Measurements from ENCODE around the gene ADH1C.
"Not testable (repeated sequence)": the region's sequence is repeated elsewhere in the genome, so short reads cannot be mapped to it uniquely, and the experiment has no call there.

ADH1C gene

DNA sequence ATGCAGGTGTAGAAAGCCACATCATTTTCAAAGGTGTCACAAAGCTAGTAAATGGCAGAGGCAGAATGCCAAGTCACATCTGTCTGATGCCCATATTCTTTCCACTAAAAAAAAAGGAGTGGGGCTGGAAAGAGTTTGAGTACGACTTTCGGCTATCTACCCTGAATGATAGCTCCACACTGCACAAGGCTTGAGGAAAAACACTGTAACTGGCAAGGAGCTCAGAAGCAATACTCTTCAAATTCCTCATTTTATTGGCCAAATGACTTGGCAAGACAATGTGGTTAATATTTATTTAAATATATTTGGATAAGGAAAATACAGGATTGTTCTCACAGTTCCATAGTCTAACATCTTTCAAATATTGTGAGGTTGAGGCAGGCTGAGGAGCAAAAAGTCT lies 5.4 kb upstream of the ADH1C start:
- no peak for DNase-seq (ENCODE audit: low read depth)

DNA sequence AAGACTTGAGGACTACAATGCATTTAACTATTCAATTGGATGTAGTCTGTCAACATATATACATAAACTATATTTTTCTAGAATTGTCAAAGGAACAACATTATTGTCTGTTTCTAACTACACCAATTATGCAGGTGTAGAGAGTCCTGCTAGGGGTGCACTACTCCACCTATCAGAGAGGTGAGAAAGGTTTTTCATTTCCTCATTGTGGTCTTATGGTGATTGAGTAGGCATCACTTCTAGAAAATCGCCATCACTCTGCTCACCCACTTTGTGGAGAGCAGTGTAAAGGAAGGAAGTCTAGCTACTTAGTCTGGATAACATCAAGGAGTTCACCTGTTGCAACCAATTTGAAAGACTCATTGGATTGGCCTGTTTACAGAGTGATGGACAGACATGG lies 4.4 kb upstream of the ADH1C start:
- DNase-seq (ENCODE audit: low read depth): no peak

DNA sequence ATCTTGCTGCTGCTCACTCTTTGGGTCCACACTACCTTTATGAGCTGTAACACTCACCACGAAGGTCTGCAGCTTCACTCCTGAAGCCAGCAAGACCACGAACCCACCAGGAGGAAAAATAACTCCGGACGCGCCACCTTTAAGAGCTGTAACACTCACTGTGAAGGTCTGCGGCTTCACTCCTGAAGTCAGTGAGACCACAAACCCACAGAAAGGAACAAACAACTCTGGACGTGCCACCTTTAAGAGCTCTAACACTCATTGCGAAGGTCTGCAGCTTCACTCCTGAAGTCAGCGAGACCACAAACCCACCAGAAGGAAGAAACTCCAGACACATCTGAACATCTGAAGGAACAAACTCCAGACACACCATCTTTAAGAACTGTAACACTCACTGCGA lies 3.6 kb upstream of the ADH1C start:
- DNase-seq (ENCODE audit: low read depth): not testable (repeated sequence)

DNA sequence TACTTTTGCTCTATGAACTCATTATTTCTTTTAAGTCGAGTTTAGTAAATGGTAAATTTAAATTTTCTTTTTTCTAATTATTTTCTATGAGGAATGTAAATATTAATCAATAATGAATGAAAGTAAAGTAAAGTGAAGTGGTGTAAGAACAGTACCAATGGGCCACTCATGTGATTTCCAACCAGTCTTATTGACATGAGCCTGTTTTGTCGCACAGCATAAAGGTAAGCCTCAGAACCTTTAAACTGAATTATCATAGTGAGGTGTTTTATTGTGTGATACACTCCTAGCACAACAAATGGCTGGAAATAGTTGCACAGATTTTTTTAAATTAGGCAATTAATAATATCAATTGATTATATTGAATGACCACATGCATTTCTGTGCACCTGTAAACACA lies 1.1 kb downstream of the ADH1C start:
- no peak for DNase-seq (ENCODE audit: low read depth)

DNA sequence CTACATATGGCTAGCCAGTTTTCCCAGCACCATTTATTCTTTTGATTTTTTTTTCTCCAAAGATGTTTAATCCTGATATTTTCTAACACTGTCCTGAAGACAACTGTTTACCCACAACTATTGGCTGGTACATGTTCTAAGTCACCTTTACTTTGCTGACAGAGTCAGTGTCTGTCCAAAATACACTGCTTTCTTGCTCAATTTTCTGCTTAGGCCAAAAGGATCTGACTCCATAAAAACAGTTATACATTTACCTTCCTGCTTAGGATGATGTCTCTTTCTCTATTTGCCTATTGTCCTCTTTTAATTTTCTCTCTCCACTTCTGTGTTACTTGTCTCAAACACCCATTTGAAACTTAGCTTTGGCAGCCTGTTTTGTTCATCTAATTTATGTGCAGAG lies 3.2 kb downstream of the ADH1C start:
- DNase-seq (ENCODE audit: low read depth): no peak

DNA sequence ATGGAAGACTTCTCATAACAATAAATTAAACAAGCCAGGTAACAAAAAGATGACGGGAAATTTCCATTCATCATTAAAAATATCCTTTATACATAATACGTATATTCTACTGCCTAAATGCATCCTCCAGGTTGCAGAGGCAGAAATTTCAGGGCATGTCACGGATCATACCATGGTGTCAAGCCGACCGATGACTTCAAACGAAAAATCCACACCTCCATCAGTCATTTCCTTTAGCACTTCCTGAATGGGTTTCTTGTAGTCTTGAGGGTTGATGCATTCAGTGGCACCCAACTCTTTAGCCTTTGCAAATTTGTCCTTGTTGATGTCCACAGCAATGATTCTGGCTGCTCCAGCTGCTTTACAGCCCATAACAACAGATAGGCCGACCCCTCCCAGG lies 9.9 kb downstream of the ADH1C start:
- not testable (repeated sequence) for DNase-seq (ENCODE audit: low read depth)

DNA sequence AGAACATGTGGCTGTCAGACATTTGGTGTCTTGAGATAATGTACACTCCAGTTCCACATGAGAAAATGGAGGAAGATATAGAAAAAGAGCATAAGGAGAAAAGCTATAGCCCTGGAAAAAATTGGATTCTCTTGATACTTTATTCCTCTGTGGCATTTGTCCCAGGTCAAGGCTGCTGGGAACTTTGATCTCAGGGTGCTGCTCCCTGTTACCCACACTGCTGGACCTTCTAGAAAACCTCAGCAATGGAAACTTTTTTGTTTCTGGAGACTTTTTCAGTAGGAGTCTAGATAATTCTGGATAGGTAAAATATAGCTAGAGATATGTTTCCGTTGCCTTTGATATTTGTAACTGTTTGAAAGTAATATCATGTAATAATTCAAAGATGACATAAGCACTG lies 11.1 kb downstream of the ADH1C start:
- DNase-seq (ENCODE audit: low read depth): no peak

DNA sequence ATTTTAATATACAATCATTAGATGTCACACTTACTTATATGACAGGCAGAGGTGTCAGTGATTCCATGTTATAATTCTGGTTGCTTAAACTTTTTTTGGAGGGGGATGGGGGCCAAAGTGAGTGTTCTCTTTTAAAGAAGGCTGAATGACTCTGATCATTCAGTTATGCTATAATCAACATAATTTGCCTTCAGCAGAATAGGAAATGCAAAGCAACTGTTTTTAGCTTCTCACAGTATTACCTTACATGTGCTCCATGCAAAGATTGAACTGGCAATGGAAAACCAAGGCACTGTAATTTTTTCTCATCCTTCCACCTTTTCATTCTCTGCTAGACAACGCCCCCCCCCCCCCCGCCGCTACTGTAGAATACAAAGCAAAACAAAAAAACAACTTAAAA lies 13.4 kb downstream of the ADH1C start:
- no peak for DNase-seq (ENCODE audit: low read depth)

DNA sequence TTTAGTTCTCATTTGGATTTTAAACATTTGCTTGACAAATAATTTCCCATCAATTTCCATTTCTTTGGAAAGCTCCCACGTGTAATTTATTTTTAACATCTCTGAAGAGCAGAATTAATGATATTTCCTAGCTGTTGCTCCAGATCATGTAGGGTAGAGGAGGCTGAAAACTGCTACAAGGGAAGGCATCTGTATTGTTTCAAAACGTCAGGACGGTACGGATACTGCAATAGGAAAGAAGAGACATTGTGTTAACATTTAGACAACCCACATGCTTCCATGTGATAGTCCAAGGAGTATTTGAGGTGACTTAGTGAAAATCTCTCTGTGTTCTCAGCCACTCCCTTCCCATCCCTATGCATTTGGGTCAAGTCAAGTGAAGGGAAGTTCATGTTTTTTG lies 16.0 kb downstream of the ADH1C start:
- DNase-seq (ENCODE audit: low read depth): no peak

DNA sequence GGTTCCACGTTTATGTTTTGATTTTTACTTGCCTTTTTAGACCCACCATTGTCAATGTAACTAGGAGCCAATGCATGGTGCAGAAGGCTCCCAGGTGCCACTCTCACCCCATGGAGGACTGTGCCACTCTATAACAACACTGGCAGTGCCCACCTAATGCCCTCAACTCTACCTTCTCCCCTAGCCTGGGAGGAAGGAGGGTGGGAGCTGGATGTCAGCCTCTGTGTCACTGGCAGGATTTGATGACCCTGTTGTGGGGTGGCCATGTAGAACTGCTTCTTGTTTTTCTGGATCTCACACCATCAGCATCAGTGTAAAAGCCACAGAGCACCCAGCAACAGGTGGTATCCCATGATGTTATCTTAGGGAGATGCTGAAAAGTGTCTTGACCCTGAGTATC lies 17.7 kb downstream of the ADH1C start:
- DNase-seq (ENCODE audit: low read depth): no peak

DNA sequence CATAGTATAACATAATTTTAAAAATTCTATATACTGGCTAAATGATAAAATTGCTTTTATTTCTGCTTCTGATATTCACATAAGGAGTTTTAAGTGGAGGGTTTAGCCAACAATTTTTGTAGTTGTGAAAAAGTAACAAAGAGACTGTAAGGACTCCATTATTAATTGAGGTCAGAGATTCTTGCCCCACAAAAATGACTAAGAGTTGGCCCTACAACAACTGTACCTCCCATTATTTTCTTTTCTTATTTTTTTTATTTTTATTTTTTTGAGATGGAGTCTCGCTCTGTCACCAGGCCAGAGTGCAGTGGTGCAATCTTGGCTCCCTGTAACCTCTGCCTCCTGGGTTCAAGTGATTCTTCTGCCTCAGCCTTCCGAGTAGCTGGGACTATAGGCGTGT lies 21.9 kb downstream of the ADH1C start:
- no peak for DNase-seq (ENCODE audit: low read depth)

DNA sequence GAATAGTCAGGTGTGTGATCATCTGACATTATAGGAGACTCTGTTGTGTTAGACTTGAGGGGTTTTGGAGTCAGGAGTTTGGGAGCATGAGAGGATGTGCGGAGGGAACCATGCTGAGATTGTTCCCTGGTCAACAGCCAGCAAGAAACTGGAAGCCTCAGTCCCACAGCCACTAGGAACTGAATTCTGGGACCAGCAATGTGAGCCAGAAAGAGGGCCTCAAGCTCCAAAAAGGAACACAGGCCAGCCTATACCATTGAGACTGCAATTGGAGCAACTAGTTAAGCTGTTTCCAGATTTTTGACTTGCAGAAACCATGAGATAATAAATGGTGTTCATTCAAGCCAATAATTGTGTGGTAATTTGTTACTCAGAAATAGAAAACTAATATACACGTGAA lies 22.7 kb downstream of the ADH1C start:
- no peak for DNase-seq (ENCODE audit: low read depth)

DNA sequence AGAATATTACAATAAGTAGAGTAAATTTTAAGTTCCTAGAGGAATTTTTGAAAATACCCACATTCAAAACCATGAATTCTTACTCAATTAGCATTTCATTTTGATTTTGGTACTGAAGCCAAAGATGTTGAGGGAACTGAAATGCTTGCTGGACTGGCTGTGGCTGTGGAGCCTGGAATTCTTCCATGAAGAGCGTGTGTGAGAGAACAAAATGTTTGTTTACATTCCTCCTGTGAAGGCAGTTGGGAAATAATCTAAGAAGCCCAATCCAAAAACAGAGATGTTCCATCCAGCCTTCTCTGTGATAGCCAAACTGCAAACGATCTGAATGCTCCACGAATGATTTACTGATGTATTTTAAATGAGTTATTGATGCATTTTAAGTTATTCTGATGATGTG lies 27.6 kb downstream of the ADH1C start:
- DNase-seq (ENCODE audit: low read depth): no peak

DNA sequence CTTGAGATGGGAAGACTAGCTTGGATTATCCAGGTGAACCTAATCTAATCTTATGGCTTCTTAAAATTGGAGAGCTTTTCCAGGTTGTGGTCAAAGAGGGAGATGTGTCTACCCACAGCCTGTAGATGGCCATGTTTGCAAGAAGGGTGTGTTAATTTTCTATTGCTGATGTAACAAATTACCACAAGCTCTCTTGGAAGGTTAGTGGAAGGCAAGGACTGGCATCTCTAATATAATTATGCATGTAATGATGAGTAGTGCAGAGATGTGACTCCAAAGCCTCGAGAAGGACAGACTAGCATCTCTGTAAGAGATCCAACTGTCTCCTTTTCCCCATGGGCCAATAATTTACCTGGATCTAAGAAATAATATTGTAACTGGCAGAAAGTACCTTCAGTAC lies 28.2 kb downstream of the ADH1C start:
- no peak for DNase-seq (ENCODE audit: low read depth)

DNA sequence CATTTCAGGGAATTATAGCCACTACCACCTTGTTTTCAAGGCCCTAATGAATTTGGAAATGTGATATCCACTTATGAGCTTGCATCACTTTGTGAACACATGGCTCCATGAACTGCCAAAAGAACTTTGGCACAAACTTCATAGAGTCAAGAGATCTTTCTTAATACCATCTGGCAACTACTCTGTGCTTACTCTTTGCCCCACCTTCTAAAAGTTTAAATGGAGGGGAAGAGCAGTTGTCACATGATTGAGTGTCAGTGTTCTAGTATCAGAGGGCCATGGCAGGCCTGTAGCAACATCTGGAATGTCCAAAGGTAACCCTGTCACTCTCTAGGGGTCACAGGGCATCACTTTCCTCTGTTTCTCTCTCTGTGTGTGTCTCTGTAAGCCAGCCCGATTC lies 28.8 kb downstream of the ADH1C start:
- DNase-seq (ENCODE audit: low read depth): no peak

DNA sequence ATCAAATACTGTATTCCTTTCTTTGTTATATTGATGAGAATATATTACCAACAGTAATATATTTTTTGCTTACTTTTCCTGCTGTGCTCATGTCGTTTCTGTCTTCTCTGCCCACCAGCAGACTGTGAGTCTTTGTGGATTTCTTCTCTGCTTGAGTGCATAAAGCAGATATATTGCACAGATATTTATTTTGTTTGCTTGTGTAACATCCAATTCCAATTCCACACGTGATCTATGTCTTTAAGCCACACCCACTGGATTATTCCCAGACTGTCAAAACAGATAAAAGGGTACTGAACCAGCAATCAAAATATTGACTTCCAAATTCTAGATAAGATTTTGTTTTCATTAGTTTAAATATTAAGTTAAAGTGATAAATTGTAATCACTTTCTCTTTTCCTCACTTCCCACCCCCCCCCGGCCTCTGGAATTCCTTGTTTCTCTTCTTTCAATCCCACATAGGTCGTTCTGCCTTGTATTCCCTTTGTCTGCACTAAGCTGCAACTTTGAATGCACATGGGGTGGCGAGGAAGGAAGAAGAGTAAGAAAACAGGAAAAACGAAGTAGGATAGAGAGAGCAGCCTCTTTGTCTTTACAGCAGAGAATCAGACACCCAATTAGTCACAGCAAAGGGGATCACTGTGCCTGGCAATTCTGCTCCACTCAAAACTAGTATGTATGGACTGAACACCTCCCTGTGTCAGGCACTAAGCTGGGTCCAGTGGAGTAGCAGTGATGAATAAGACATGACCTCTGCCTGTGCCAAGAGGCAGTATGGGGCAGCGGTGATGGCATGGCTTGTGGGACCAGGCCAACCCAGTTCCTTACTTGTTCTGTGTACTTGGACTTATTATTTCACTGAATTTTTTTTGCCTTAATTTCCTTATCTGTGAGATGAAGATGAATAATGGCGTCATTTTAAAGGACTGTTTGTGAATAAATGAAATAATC lies 31.0 kb downstream of the ADH1C start, which contains the start of gene ADH1B:
TSS of gene ADH1B (minus strand) at position 161 of the 951 bp plus-strand sequence. CDS start at position 91, 70 bp downstream.
- no peak for DNase-seq (ENCODE audit: low read depth)

DNA sequence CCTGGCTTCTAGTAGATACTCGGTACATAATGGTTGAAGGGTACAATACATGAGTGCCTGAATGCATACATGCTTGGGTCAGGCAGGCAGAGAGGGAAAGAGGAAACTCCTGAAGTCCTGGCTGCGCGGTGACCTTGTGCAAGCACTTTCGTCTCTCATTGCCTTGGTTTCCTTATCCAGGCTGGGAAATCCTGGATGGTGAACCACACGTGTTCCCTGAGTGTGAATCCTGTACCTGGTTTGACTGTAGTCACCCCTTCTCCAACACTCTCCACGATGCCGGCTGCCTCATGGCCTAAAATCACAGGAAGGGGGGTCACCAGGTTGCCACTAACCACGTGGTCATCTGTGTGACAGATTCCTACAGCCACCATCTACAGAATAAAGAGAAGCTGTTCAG lies 34.7 kb downstream of the ADH1C start:
- DNase-seq (ENCODE audit: low read depth): not testable (repeated sequence)

DNA sequence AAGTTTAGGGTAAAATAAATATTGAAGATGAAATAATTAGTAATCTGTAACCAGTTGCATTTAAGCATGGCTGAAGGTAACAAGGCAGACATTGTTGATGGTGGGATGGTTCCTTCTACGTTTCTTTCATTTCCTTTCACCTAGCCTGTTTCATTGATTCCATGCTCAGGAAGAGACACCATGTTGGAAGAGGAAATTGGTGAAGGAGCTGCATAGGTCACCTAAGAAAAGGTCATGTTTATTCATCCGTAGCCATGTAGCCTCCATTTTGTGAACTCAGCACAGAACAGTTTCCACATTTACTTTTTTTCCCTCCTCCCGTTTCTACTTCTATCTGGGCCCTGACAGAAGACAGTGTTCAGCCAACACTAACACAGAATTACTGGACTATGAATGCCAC lies 35.2 kb downstream of the ADH1C start:
- no peak for DNase-seq (ENCODE audit: low read depth)

DNA sequence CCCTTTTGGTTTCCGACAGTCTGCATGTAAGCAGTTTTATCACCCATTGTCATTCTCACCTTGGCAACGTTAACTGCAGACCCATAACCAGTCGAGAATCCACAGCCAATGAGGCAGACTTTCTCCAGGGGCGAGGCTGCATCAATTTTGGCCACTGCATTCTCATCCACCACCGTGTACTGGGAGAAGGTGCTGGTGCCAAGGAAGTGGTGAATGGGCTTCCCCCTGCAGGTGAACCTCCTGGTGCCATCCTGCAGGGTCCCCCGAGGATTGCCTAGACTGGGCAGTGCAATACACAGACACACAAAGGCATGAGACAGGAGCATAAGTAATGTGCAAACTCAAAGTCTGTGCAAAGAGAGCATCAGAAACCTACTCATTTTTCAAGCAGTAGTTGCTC lies 36.7 kb downstream of the ADH1C start:
- no peak for DNase-seq (ENCODE audit: low read depth)

DNA sequence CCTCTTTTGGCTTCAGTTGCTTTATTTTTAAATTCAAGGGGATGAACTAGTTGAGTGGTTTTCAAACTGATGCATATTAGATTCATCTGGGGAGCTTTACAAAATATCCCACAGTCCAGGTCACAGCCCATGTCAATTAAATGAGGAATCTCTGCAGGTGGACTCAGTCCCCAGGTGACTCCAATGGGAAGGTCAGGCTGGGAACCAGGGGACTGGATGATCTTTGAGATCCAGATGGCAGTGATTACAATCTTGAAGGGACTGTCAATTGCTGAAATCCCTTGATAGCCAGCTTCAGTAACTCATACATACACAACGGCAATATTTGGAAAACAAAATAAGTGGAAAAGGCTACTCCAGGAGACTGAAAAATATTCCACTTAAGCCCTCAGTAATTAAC lies 38.3 kb downstream of the ADH1C start:
- no peak for DNase-seq (ENCODE audit: low read depth)

DNA sequence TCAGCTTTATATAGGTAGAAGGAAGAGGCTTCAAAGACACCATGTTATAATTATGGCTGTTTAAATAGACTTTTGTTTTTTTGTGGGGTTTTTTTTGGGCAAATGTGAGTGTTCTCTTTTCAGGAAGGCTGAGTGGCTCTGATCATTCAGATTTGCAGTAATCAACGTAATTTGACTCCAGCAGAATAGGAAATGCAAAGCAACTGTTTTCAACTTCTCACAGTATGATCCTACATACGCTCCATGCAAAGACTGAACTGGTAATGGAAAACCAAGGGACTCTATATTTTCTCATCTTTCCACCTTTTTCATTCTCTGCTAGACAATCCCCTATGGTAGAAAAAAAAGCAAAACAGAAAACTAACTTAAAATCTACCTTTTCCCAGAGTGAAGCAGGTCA lies 42.2 kb downstream of the ADH1C start:
- no peak for DNase-seq (ENCODE audit: low read depth)

DNA sequence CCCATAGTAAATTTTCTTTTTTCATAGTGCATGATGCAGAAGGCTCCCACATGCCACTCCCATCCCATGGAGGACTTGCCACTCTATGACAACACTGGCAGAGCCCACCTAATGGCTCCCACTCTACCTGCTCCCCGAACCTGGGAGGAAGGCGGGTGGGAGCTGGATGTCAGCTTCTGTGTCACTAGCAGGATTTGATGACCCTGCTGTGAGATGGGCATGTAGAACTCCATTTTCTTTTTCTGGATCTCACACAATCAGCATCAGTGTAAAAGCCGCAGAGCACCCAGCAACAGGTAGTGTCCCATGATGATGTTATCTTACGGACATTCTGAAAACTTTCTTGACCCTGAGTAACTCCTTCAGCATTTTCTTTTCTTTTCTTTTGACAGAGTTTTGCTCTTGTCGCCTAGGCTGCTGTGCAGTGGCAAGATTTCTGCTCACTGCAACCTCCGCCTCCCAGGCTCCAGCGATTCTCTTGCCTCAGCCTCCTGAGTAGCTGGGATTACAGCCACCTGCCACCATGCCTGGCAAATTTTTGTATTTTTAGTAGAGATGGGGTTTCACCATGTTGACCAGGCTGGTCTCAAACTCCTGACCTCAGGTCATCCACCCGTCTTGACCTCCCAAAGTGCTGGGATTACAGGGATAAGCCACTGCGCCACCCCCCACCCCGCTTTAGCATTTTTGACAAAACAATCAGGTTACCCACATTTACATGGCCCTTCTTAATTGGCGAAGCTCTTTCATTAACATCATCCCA lies 46.7 kb downstream of the ADH1C start:
- DNase-seq (ENCODE audit: low read depth): no peak
